SH-SY5Y (cell line): Measurements from ENCODE around the gene TUB.

Experiments
- GATA2 ChIP-seq: IDR thresholded peaks from 2 replicates; pipeline ENCODE4 v1.6.1; 2011; ENCODE audit warnings: mild to moderate bottlenecking, low read depth, low read length
- GATA3 ChIP-seq: IDR thresholded peaks from 2 replicates; pipeline ENCODE4 v1.6.1; 2011; ENCODE audit warnings: low read depth, mild to moderate bottlenecking, low read length, moderate library complexity

GRCh38 chr11:8059571-8060011, 21.4 kb upstream of the TUB start:
- TF ChIP-seq GATA2 (no peak), GATA3 (no peak)
